Body of pancreas (tissue), 4 donors: Measurements from ENCODE around the gene ANO4.

Source experiments
- CTCF ChIP-seq, 7 experiments: fragments of 450-650 bp in 4 of 7; fragments of 200-600 bp in 3 of 7; sonication (generic) in 3 of 7; IDR thresholded peaks; one replicate each; pipeline ENCODE4 v1.5.1; 2016 to 2019; ENCODE audit warnings: antibody characterized with exemption in 7 of 7
- POLR2A ChIP-seq, 3 donors: fragments of 450-650 bp; IDR thresholded peaks; one replicate each; pipeline ENCODE4 v1.6.1; 2016; ENCODE audit warnings: antibody characterized with exemption in 3 of 3, mild to moderate bottlenecking in 2 of 3

DNA sequence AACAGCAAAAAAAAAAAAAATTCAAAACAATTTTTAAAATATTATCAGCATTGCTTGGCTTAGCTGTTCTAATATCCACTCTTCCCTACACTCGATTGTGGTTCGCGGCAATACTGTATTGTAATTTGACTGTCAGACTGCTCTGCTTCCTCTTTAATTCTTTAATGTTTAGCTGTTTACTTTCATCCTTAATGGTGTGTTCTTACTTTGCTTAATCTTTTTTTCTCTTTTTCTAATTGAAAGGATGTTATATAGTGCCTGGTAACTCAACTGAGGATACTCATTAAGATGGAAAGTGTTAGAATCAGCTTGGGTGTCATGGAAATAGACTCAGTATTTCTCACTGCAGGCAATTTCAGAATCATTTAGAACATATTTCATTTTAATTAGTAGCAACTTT, 2.0 kb downstream of the ANO4 start:
- TF ChIP-seq CTCF (IDR thresholded peaks at IDR 0.05) (no peak), POLR2A (IDR thresholded peaks at IDR 0.05) (no peak)
